ENCODE measurements around the gene UBE2J2.

The UBE2J2 gene

GRCh38 chr1:1295154-1295923, 21.7 kb upstream of the UBE2J2 start:
- no peak for DNase-seq (ENCODE audit: low read depth)

- no peak for DNase-seq (ENCODE audit: low read depth)
These were observed 20.7 kb upstream of the UBE2J2 start for GRCh38 chr1:1294250-1294890.

- DNase-seq (ENCODE audit: low read depth): no peak
These were observed 19.9 kb upstream of the UBE2J2 start for GRCh38 chr1:1293263-1294249.

GRCh38 chr1:1292851-1293250, 19.2 kb upstream of the UBE2J2 start:
- DNase-seq (ENCODE audit: low read depth): no peak

- no peak for DNase-seq (ENCODE audit: low read depth)
These were observed 18.8 kb upstream of the UBE2J2 start for GRCh38 chr1:1292442-1292779.

- DNase-seq (ENCODE audit: low read depth): peak; percentile 66
These were observed 18.1 kb upstream of the UBE2J2 start for GRCh38 chr1:1291548-1292441.

- no peak for DNase-seq (ENCODE audit: low read depth)
These were observed 17.4 kb upstream of the UBE2J2 start for GRCh38 chr1:1291023-1291528.

GRCh38 chr1:1290238-1290731, 16.6 kb upstream of the UBE2J2 start:
- peak; percentile 53 for DNase-seq (ENCODE audit: low read depth)

- no peak for DNase-seq (ENCODE audit: low read depth)
These were observed 13.8 kb upstream of the UBE2J2 start for GRCh38 chr1:1287288-1288110.

- DNase-seq (ENCODE audit: low read depth): no peak
These were observed 12.9 kb upstream of the UBE2J2 start for GRCh38 chr1:1286313-1287261.

- no peak for DNase-seq (ENCODE audit: low read depth)
These were observed 12.1 kb upstream of the UBE2J2 start for GRCh38 chr1:1285611-1286311.

GRCh38 chr1:1285102-1285571, 11.5 kb upstream of the UBE2J2 start:
- no peak for DNase-seq (ENCODE audit: low read depth)

GRCh38 chr1:1284221-1285101, 10.8 kb upstream of the UBE2J2 start:
- no peak for DNase-seq (ENCODE audit: low read depth)

- no peak for DNase-seq (ENCODE audit: low read depth)
These were observed 10.2 kb upstream of the UBE2J2 start for GRCh38 chr1:1283821-1284220.

GRCh38 chr1:1282998-1283397, 9.3 kb upstream of the UBE2J2 start:
- no peak for DNase-seq (ENCODE audit: low read depth)

GRCh38 chr1:1281533-1282321, 8.1 kb upstream of the UBE2J2 start:
- DNase-seq (ENCODE audit: low read depth): no peak

Measured in activated T-cell treated with anti-CD3 and anti-CD28 coated beads for 1 hour (primary cell).